Ammon's horn (tissue), 1 donor: ENCODE results near the gene DAGLA.

ENCODE experiments used
- DNase-seq: peaks from one replicate; pipeline ENCODE4 v3.0.0-alpha.2; 2016; ENCODE audit warnings: low spot score

Gene DAGLA

DNA sequence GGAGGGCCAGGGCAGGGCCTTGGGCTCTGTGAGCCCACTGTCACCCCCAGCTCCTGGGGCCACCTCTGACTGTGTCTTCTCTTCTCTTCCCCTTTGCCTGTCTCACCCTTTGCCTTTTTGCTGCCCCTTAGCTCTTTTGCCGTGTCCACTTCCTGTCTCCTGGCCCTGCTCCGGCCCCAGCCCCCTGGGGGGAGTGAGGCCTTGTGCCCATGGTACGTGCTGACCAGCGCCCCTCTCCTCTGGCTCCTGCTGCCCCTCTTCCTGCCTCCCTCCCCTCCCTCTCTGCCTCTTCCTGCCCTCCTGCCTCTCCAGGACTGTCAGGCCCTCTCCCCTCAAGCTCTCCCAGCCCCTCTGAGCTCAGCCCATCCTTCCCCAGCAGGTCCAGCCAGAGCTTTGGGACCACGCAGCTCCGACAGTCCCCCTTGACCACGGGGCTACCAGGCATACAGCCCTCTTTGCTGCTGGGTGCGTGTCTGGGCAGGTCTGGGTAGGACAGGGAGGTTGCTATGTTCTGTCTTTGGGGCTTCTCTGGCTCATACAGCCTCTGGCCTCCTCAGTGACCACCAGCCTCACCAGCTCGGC is 100.5 kb downstream of the DAGLA start:
- DNase-seq, result no peak

DNA sequence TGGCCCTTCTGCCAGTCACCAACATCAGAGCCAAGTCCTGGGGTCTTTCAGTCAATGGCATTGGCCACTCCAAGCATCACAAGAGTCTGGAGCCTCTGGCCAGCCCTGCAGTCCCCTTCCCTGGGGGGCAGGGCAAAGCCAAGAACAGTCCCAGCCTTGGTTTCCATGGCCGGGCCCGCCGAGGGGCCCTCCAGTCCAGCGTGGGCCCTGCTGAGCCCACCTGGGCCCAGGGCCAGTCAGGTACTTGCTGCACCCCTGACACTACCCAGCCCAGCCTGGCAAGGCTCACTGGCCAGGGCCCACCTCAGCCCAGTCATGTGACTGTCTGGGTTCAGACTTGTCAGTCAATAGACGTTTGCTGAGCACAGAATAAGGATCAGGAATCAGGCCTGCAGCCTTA is 101.4 kb downstream of the DAGLA start:
- no peak for DNase-seq

GRCh38 chr11:61782299-61782698 is 102.1 kb downstream of the DAGLA start:
- DNase-seq, result no peak

GRCh38 chr11:61782841-61783240 is 102.7 kb downstream of the DAGLA start:
- DNase-seq, result no peak

DNA sequence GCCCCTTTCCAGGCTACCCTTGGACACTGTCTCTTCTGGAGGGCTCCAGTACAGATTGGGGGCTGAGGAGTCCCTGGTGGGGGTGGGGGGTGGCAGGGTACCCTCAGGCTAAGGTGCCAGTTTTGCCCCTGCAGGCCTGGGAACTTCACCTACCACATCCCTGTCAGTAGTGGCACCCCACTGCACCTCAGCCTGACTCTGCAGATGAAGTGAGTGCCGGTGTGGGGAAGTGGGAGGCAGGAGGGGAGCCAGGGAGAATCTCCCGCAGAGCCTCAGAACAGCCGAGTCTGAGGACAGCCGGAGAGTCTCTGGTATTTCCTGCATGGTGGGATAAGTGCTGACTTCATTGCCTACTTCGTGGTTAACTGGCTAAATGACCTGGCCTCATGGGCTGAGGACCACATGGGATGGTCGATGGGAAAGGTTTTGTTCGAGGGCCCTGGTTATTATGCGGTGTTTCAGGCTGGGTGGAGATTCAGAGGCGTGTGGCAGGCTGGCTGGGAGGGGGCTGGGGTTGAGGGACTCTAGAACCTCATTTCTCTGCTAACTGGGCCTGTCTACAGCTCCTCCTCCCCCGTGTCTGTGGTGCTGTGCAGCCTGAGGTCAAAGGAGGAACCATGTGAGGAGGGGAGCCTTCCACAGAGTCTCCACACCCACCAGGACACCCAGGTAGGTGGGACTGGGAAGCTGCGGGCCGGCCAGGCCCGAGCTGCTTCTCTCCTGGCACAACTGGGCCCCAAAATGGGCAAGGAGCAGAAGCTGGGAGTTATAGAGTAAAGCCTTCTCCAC is 103.7 kb downstream of the DAGLA start:
- DNase-seq, result no peak

GRCh38 chr11:61784506-61784805 is 104.3 kb downstream of the DAGLA start:
- DNase-seq, result no peak

DNA sequence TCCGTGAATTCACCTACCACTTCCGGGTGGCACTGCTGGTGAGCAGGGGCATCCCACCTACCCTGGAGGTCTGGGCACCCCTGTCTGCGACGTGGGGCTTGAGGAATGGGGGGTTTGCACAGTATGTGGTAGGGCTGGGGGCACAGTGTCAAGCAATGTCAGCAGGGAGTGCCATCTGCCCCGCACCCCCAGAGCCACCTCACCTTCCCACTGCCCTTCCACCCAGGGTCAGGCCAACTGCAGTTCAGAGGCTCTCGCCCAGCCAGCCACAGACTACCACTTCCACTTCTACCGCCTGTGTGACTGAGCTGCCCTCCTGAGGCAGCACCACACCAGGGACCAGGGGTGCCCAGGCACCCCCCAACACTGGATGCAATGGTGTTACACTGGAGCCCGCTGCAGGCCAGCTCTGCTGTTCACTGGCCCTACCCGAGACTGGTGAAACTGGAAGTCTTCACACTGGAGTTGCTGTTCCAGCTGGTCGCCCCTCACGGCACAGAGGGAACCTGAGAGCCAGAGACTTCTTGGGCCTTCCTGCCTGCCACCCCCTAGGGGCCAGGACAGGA is 105.7 kb downstream of the DAGLA start:
- DNase-seq, result no peak

GRCh38 chr11:61787928-61788491 is 107.8 kb downstream of the DAGLA start:
- peak; percentile 82 for DNase-seq

DNA sequence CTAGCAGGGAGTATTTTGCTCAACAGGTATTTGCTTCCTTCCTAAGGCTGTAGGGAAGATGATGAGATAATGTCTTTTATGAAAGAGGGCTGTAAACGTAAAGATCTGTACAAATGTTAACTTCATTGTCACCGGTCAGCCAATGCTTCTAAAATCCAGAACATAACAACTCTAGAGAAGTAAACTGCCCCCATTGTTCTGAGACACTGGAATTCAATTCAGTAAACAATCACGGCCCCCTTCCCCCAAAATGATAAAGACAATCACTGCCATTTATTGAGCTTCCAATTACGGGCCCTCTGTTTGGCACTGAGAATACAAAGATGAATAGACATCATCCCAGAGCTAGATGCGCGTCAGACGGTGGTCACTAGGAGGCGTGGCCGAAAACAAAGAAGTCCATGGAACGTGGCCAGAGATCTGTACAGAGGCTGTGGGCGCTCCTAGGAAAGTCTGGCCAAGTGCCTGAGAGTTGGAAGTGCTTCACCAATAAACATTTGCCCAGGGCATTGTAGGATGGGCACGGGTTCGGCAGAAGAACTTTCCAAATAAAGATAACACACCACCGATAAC is 111.6 kb downstream of the DAGLA start:
- DNase-seq, result peak; percentile 96

GRCh38 chr11:61792310-61793082 is 112.3 kb downstream of the DAGLA start, which contains the start of the genes FEN1 and TMEM258:
Gene FEN1, plus strand, starts transcription at chr11:61792911. Its CDS starts 2,451 bp downstream, at chr11:61795362.
Gene TMEM258, minus strand, starts transcription at chr11:61792599. Its CDS starts 41 bp downstream, at chr11:61792558.
- DNase-seq, result peak; percentile 95

DNA sequence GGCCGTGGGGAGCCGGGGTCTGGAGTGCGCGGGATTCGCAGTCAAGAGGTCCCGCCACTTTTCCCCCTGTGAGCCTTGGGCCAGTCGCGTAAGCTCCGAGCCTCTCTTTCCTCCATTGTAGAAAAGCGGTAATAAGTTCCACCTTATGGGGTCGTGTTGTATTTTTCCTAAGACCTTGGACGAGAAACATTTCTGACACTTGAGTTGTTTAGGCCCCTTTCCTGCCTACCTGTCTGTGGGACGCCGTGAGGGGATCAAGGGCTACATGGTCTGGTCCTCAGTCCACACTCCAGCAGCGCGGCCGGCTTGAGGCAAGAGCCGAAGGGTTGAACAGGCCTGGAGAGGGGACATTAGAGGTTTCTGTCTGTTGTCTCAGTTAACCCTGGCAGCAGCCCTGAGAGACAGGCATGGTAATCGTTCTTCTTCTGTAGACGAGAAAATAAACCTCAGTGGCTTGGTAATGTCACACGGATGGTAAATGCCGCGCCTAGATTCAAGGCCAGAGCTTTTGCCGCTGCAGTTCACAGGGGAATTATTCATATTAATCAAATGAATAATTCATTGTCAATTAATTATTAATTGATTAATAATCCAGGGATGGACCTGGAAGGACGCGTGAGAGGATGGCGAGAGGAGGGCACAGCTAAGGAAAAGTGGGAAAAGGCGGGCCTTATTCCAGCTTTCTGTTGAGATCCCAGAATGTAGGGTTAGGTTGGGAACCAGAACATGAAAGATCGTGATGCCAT is 113.1 kb downstream of the DAGLA start:
- DNase-seq, result no peak

DNA sequence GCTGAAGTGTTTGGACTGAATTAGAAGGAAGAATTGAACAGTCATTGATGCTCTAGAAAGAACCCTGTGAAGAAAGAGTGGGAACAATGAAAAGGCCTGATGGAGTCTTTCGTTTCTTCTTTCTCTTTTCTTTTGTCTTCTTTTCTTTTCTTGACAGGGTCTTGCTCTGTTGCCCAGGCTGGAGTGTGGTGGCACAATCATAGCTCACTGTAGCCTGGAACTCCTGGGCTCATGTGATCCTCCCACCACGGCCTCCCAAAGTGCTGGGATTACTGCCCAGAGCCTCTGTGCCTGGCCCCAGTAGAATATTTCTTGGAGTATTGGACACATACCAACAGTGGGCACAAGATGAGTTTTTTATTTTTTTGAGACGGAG is 113.6 kb downstream of the DAGLA start:
- no peak for DNase-seq

- DNase-seq, result no peak
These were observed 114.4 kb downstream of the DAGLA start for GRCh38 chr11:61794579-61794978.

- DNase-seq, result no peak
These were observed 115.3 kb downstream of the DAGLA start for GRCh38 chr11:61795459-61795858.

- no peak for DNase-seq
These were observed 115.8 kb downstream of the DAGLA start for GRCh38 chr11:61795876-61796526.
